ENCODE data around the gene SYT17.

GRCh38 chr16:19287241-19287640 lies 119.2 kb downstream of the SYT17 start:
- TF ChIP-seq CTCF (tag by site-specific recombination; IDR thresholded peaks at IDR 0.05): no peak
- TF ChIP-seq ZSCAN16 (tag by site-specific recombination; IDR thresholded peaks at IDR 0.05): no peak
